Measurements from ENCODE around the gene LHX3. TPM values are rescaled to one million over a fixed set of nuclear protein-coding genes. Genes with fewer than 3 reads are reported as not detected.
"Not testable (repeated sequence)": the region's sequence is repeated elsewhere in the genome, so short reads cannot be mapped to it uniquely, and the experiment has no call there.

LHX3 gene
- total RNA-seq, 1 donor from 2014 or later, result not detected

DNA sequence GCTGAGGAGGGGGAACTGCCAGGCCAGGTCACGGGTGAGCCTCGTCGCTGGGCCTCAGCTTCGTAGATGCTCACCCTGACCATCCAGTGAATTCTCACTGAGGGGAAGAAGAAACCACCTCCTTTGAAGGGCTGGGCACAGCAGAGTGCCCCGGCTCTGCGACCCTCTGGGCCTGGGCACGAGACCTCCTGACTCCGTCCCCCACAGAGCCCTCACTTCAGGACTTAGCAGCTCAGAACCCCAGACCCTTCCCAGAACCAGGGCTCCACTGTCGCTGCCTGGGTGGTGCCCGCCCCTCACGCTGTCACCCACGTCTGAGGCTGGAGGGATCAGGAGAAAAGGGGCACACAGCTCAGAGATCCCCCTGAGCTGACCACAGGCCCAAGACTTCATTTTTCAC, 52.0 kb downstream of the LHX3 start:
- no peak for DNase-seq
- H3K4me3 Mint-ChIP-seq, result no peak overlapping the region
- H3K27ac Mint-ChIP-seq, result no peak overlapping the region
- no peaks in the 10 kb centered on the region for H3K36me3 Mint-ChIP-seq (ENCODE audit: low read depth)
- H3K27me3 Mint-ChIP-seq, result no peaks in the 10 kb centered on the region
- no peaks in the 10 kb centered on the region for H3K4me1 Mint-ChIP-seq
- no peaks in the 10 kb centered on the region for H3K9me3 Mint-ChIP-seq
- intact Hi-C loops (cut with micrococcal nuclease), result no loop called here

DNA sequence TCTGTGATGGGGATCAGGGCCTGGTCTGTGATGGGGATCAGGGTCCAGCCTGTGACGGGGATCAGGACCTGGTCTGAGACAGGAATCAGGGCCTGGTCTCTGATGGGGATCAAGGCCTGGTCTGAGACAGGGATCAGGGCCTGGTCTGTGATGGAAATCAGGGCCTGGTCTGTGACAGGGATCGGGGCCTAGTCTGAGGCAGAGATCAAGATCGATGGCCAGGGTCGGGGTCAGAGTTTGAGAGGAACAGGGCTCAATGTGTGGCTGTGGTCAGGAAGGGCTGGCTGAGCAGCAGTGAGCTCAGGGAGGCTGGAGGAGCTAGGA, 52.4 kb downstream of the LHX3 start:
- H3K27ac Mint-ChIP-seq, result no peak overlapping the region
- DNase-seq, result no peak

DNA sequence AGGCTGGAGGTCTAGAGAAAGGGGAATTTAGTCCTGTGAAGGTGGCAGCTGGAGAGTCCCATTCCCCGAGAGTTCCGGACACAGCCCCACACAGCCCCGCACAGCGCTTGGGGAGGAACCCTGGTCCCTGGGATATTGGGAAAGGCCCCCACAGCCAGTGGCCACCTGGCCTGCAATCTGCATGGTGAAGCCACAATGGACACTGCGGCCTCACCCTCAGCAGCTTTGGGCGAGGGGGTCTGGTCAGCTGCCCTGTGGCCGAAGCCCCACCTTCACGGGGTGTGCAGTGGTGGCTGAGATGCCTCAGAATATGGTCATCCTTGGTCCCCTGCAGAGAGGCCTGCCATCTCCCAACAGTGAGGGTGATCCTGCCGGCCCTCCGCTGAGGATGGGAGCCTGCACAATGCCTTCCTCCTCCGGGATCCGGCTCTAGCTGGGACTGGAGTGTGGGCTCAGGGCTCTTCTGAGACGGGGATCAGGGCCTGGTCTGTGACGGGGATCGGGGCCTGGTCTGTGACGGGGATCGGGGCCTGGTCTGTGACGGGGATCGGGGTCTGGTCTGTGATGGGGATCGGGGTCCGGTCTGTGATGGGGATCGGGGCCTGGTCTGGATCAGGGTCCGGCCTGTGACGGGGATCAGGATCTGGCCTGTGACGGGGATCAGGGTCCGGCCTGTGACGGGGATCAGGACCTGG, 52.9 kb downstream of the LHX3 start:
- Mint-ChIP-seq H3K27ac (no peak overlapping the region), H3K36me3 (ENCODE audit: low read depth) (no peaks in the 10 kb centered on the region), H3K27me3 (no peaks in the 10 kb centered on the region), H3K4me1 (no peaks in the 10 kb centered on the region), H3K9me3 (no peaks in the 10 kb centered on the region), H3K4me3 (no peak overlapping the region)
- intact Hi-C loops (cut with micrococcal nuclease), result no loop called here
- DNase-seq, result no peak

More for the DNA sequence above, 52.4 kb downstream of the LHX3 start:
- intact Hi-C loops (cut with micrococcal nuclease), result no loop called here
- Mint-ChIP-seq H3K4me3 (no peak overlapping the region), H3K27me3 (no peaks in the 10 kb centered on the region), H3K9me3 (no peaks in the 10 kb centered on the region), H3K4me1 (no peaks in the 10 kb centered on the region), H3K36me3 (ENCODE audit: low read depth) (no peaks in the 10 kb centered on the region)

DNA sequence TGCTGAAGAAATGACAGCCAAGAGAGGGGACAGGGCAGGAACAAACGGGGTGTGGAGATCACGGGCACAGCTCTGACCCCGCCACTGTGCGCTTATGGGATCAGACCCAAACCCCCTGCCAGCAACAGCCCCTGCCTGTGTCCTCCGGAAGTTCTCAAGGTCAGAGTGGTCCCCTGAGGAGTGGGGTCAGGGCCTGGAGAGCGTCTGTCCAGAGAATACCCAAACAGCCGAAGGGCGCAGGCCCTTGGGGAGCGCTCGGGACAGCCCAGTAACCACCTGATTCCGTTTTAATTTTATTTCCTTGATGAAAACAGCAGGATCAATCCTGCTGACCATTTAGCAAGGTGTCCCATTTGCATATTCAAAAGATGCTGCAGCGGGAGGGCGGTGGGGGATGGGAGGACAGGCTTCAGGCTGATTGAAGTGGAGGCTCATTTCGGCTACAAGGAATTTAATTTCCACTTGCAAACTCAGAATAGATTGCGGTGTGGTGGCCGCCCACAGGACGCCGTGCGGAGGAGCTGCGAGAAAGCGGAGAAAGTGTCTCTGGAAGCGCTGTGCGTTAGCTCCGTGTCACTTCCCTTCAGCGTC, 53.6 kb downstream of the LHX3 start:
- Mint-ChIP-seq H3K9me3 (no peaks in the 10 kb centered on the region), H3K27ac (no peak overlapping the region), H3K4me3 (no peak overlapping the region), H3K36me3 (ENCODE audit: low read depth) (no peaks in the 10 kb centered on the region), H3K4me1 (no peaks in the 10 kb centered on the region), H3K27me3 (no peaks in the 10 kb centered on the region)
- no peak for DNase-seq
- intact Hi-C loops (cut with micrococcal nuclease), result no loop called here

DNA sequence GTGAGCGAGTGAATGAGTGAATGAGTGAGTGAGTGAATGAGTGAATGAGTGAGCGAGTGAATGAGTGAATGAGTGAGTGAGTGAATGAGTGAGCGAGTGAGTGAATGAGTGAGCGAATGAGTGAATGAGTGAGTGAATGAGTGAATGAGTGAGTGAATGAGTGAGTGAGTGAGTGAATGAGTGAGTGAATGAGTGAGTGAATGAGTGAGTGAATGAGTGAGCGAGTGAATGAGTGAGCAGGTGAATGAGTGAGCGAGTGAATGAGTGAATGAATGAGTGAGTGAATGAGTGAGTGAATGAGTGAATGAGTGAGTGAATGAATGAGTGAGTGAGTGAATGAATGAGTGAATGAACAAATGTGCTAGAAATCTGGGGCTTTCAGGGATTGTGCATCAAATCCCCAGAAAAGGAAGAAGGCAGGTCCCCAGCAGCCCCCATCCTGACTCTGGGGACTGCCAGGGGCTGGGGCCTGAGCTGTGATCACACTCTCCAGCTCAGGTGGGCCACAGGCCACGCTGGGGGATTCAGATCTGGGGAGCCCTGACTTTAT, 54.2 kb downstream of the LHX3 start:
- DNase-seq; intact Hi-C loops (cut with micrococcal nuclease); H3K27ac Mint-ChIP-seq; H3K27me3 Mint-ChIP-seq; H3K36me3 Mint-ChIP-seq (ENCODE audit: low read depth); H3K4me3 Mint-ChIP-seq; H3K4me1 Mint-ChIP-seq; H3K9me3 Mint-ChIP-seq: not testable (repeated sequence)

DNA sequence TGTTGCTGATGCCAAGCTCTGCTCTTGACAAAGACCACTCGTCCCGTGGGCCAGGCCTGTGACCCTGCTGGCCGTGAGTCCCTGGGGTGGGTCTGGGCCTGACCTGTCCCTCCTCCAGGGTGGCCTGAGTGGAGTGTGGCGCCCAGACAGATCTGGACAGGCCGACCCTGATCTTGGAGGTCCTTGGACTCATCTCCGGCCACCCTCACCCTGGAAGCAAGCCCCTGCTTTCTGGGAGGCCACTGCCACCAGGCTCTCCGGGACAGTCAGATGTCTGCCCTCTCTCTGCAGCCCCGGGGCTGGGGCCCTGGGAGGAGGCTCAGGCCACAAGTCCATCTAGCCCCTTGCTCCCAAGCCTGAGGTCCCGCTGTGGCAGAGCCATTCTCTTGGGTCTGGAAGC, 55.1 kb downstream of the LHX3 start:
- H3K9me3 Mint-ChIP-seq, result no peaks in the 10 kb centered on the region
- intact Hi-C loops (cut with micrococcal nuclease), result no loop called here
- no peaks in the 10 kb centered on the region for H3K27me3 Mint-ChIP-seq
- no peaks in the 10 kb centered on the region for H3K4me1 Mint-ChIP-seq
- no peak overlapping the region for H3K27ac Mint-ChIP-seq
- no peak overlapping the region for H3K4me3 Mint-ChIP-seq
- DNase-seq, result no peak
- no peaks in the 10 kb centered on the region for H3K36me3 Mint-ChIP-seq (ENCODE audit: low read depth)

DNA sequence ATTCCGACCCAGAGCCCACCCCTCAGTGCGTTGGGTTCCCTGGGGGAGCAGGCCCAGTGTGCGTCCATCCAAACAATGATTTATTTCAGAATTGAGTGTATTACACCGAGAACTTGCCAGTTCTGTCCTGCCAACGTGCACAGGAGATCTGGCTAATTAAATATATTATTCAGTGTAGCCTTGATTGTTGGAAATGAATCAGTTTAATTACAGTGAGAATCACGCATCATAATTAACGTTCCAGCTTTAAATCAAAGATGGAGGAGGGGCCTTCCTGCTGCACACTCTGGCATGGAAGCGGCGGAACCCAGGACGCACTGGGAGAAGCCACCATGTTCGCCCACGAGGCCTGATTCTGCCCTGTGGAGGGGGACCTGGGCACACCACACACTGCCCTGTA, 55.6 kb downstream of the LHX3 start:
- intact Hi-C loops (cut with micrococcal nuclease), result no loop called here
- Mint-ChIP-seq H3K27me3 (no peaks in the 10 kb centered on the region), H3K4me3 (no peak overlapping the region), H3K4me1 (no peaks in the 10 kb centered on the region), H3K9me3 (no peaks in the 10 kb centered on the region), H3K27ac (no peak overlapping the region), H3K36me3 (ENCODE audit: low read depth) (no peaks in the 10 kb centered on the region)
- DNase-seq, result no peak

DNA sequence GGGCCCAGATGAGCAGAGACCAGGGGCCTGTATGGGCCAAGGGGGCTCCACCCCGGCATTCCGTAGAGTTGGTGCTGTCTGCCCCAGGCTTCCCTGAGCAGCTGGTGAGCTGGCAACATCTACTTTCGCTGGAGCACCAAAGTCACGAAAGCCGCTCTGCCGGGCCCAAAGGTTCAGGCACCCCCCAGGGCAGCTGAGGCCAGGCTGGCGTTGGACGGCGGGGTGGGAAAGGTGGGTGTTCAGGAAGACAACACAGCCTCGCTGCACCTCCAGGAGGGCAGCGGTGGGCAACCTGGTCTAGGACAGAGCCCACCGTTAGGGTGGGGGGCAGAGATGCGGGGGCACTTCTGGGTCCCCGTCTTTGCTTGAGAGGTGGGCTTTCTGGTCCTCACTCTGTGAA, 56.2 kb downstream of the LHX3 start:
- intact Hi-C loops (cut with micrococcal nuclease), result no loop called here
- no peak overlapping the region for H3K4me3 Mint-ChIP-seq
- no peak for DNase-seq
- H3K4me1 Mint-ChIP-seq, result no peaks in the 10 kb centered on the region
- H3K27ac Mint-ChIP-seq, result no peak overlapping the region
- no peaks in the 10 kb centered on the region for H3K27me3 Mint-ChIP-seq
- no peaks in the 10 kb centered on the region for H3K36me3 Mint-ChIP-seq (ENCODE audit: low read depth)
- no peaks in the 10 kb centered on the region for H3K9me3 Mint-ChIP-seq

DNA sequence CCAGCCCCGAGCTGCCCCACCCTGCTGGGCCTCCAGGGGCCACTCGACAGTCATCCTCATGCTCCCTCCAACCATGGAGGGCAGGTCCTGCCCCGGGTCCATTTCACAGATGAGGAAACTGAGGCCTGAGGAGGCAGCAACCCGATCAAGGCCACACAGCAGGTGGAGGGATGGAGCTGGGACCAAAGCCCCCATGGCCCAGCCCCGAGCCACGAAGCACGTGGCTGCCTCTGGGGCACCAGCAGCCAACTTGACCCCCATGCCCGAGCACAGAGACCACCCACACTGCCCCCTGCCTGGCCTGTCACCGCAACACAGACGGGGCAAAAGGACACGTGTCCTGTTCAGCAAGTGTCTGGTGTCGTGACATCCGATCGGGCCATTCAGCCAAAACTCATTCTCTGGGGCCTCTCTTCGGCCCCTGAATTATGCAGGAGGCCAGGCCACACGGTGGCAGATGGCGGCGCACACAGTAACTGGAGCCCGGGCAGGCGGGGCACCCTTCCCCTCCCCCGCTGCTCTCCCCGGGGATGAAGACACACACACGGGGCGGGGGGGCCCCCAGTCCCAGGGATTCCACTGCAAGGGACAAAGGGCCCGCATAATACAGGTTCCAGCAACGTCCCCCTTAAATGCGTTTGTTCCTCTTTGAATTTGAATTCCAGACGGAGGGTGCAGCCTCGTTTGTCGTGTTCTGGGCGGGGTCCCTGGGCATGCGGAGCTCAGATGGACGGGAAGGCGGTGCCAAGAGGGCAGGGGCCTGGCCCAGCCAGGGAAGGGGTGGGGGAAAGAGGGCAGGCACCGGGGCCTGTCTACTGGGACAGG, 56.8 kb downstream of the LHX3 start:
- intact Hi-C loops (cut with micrococcal nuclease), result no loop called here
- no peak for DNase-seq
- Mint-ChIP-seq H3K27ac (no peak overlapping the region), H3K27me3 (no peaks in the 10 kb centered on the region), H3K4me1 (no peaks in the 10 kb centered on the region), H3K9me3 (no peaks in the 10 kb centered on the region), H3K4me3 (no peak overlapping the region), H3K36me3 (ENCODE audit: low read depth) (no peaks in the 10 kb centered on the region)

DNA sequence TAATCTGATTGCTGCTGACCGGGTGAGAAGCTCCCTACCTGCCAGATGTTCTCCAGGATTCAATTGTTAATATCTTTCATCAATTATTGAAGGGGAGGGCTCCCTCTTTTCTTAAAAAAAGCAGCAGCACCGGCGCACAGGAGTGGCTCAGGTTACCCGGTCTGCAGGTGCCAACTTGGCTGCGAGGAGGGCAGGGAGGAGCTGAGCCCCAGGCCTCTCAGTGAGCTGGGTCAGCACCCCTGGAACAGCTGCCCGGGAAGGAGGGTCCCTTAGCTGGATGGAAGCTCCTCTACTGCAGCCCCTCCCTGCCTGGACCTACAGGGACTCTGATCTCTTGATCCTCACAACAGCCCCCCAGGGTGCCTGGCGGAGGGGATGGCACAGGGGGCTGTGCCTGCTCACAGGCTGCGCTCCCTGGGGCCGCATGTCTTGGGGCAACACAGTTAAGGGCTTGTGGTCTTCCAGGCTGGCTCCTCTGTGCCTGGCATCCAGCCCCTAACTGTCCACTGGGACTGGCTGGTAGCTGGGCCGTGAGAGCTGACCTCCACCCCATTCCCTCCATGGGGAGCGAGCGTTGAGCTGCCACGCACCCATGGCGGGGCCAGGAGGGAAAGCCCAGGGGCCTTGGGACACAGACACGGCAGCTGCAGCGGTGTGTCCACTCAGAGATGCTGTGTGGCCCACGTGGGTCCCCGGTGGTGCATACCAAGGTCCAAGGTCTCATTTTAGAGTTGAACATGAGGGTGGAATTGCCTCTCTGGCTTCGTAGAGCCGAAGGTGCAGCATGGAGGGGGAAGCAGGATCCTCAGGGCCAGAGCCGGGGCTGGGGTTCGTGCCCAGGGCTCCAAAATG, 57.7 kb downstream of the LHX3 start:
- Mint-ChIP-seq H3K27me3 (no peaks in the 10 kb centered on the region), H3K36me3 (ENCODE audit: low read depth) (no peaks in the 10 kb centered on the region), H3K27ac (no peak overlapping the region), H3K4me1 (no peaks in the 10 kb centered on the region), H3K9me3 (no peaks in the 10 kb centered on the region), H3K4me3 (no peak overlapping the region)
- intact Hi-C loops (cut with micrococcal nuclease), result no loop called here
- DNase-seq, result no peak

Other genes starting within 250 kb of the LHX3 start
- gene UBAC1, start 243.8 kb downstream of the LHX3 start, total RNA-seq, result 43.2 and 47.7 TPM in 2 replicates
- 3.2 and 3.6 TPM in 2 replicates for gene NACC2, start 109.8 kb downstream of the LHX3 start, total RNA-seq
- gene TMEM250, start 86.3 kb downstream of the LHX3 start, total RNA-seq, result 49.8 and 52.7 TPM in 2 replicates
- 26.4 and 28.0 TPM in 2 replicates for gene QSOX2, start 40.7 kb upstream of the LHX3 start, total RNA-seq
- gene CCDC187, start 99.0 kb upstream of the LHX3 start, total RNA-seq, result not detected in 2 replicates
- gene GPSM1, start 122.4 kb upstream of the LHX3 start, total RNA-seq, result 19.2 and 20.5 TPM in 2 replicates
- 31.5 and 34.0 TPM in 2 replicates for gene DNLZ, start 158.6 kb upstream of the LHX3 start, total RNA-seq
- 7.8 and 9.2 TPM in 2 replicates for gene CARD9, start 168.5 kb upstream of the LHX3 start, total RNA-seq
- gene SNAPC4, start 195.0 kb upstream of the LHX3 start, total RNA-seq, result 27.3 and 28.0 TPM in 2 replicates
- 56.4 and 60.0 TPM in 2 replicates for gene ENTR1, start 205.5 kb upstream of the LHX3 start, total RNA-seq
- 114 and 124 TPM in 2 replicates for gene PMPCA, start 205.5 kb upstream of the LHX3 start, total RNA-seq
- 19.6 and 20.6 TPM in 2 replicates for gene INPP5E, start 234.7 kb upstream of the LHX3 start, total RNA-seq

Data from activated CD4-positive, alpha-beta T cell treated with anti-CD3 and anti-CD28 coated beads, Interleukin-2, amount 10 ng/mL, durations not matched to agents 24 days and 14 days (primary cell).